Activated CD4-positive, alpha-beta T cell treated with anti-CD3 and anti-CD28 coated beads, Interleukin-2, amount 50 U/mL, for 1 hour (primary cell): ENCODE data around the gene RRP9.
"Not testable (repeated sequence)": the region's sequence is repeated elsewhere in the genome, so short reads cannot be mapped to it uniquely, and the experiment has no call there.

Source experiments
- DNase-seq: peaks from one replicate; pipeline ENCODE4 v3.0.0-alpha.2; 2020

The RRP9 gene

GRCh38 chr3:51941798-51942602 is at the start of gene RRP9, which contains the start of gene PARP3:
Gene RRP9 (minus strand): TSS chr3:51941904. CDS start chr3:51941867, 37 bp downstream.
Gene PARP3 (plus strand): TSS chr3:51942363. CDS start chr3:51943356, 993 bp downstream.
- DNase-seq, result peak; percentile 99

- not testable (repeated sequence) for DNase-seq
Observed at GRCh38 chr3:51990501-51990971, 48.8 kb upstream of the RRP9 start.

- no peak for DNase-seq
Observed at GRCh38 chr3:51988286-51989146, 46.8 kb upstream of the RRP9 start.

GRCh38 chr3:51987568-51987967 is 45.9 kb upstream of the RRP9 start:
- DNase-seq, result no peak

GRCh38 chr3:51986010-51986947 is 44.6 kb upstream of the RRP9 start:
- DNase-seq, result no peak

- no peak for DNase-seq
Observed at GRCh38 chr3:51985063-51985462, 43.4 kb upstream of the RRP9 start.

- no peak for DNase-seq
Observed at GRCh38 chr3:51984269-51984647, 42.6 kb upstream of the RRP9 start.

- DNase-seq, result no peak
Observed at GRCh38 chr3:51983578-51984268, 42.0 kb upstream of the RRP9 start.

GRCh38 chr3:51982838-51983577 is 41.3 kb upstream of the RRP9 start, which contains the start of gene ACY1:
Gene ACY1 (plus strand): TSS chr3:51983535. CDS start chr3:51984065, 530 bp downstream.
- peak; percentile 57 for DNase-seq

- DNase-seq, result peak; percentile 25
Observed at GRCh38 chr3:51982352-51982837, 40.7 kb upstream of the RRP9 start.

GRCh38 chr3:51980253-51980652 is 38.5 kb upstream of the RRP9 start:
- no peak for DNase-seq

GRCh38 chr3:51978143-51978502 is 36.4 kb upstream of the RRP9 start:
- DNase-seq, result no peak

- peak; percentile 34 for DNase-seq
Observed at GRCh38 chr3:51977446-51978142, 35.9 kb upstream of the RRP9 start.

- no peak for DNase-seq
Observed at GRCh38 chr3:51975852-51976549, 34.3 kb upstream of the RRP9 start.

- peak; percentile 64 for DNase-seq
Observed at GRCh38 chr3:51974963-51975851, 33.5 kb upstream of the RRP9 start, which contains the start of gene ABHD14A. Gene ABHD14A (plus strand): TSS chr3:51975064. CDS start chr3:51975136, 72 bp downstream.

GRCh38 chr3:51974277-51974962 is 32.7 kb upstream of the RRP9 start:
- DNase-seq, result no peak

GRCh38 chr3:51971350-51971749 is 29.6 kb upstream of the RRP9 start:
- DNase-seq, result no peak
